ENCODE measurements around the gene PCSK5.

PCSK5 gene

DNA sequence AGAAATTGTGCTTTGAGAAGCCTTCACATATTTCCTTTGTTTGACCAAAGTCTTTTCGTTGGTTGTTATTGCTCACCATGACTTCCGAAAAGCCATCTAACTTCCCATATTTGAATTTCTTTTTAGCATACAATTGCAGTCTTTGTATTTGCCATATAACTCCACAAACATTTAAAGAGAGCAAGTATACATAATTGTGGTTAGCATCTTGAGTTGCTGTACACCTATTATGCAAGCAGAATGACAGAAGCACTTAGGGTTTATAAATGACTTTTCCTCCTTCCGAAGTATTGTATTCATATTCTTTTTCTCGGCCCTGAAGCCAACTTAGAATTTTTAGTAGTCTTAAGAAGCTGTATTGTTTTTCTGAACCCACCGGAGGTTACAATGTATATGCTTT lies 253.4 kb downstream of the PCSK5 start:
- peak in 2 of 4 experiments; percentile 16 to 38 for DNase-seq

DNA sequence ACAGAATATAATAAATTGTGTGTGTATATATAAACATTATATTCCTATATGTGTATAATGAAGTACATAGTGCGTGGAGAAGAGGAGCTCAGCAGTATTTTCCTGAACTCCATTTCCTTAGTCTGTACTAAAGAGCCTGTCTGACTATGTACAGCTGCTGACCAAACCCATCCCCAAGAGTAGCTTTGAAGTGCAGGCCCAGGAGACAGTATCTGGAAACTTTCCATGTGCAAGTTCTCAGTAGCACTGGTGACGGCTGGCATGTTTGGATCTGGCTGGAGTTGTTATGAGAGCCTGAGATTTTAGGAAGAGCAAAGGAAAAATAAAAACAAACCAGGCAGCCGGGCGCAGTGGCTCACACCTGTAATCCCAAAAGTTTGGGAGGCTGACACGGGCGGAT lies 259.5 kb downstream of the PCSK5 start:
- no peak for DNase-seq

DNA sequence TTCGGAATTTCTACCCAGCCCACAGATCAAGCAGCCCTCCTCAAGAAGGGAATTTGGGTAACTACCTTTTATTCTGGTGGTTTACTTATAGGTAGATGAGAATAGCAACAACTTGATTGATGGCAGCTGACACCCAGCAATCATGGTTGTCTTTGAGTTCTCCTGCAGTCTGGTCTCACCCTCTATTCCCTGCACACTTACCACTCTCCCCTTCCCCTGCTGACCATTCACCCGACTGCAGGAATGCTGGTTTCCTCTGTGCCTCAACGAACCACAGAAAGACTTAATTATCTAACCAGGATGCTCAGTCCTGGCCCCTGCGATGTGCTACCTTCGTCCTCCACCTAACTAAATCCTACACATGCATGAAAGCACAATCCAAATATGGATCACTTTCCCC lies 260.8 kb downstream of the PCSK5 start:
- DNase-seq = no peak

DNA sequence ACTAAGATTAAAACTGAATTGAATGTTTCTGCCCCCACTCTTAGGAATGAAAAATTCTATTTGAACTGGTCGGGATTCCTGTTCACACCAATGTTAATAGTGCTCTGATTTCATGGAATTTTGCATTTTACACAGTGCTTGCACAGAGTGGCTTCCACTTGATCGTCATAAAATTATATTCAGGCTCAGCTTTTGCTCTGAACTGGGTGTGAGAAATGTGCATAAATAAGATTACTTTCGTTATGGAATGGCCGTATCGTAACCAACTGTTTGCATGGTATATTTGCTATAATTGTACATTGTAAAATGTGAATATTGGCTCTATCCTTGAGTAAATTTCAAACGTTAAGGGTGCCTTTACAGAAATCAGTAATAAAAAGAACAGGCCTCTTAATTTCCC lies 262.9 kb downstream of the PCSK5 start:
- no peak for DNase-seq

DNA sequence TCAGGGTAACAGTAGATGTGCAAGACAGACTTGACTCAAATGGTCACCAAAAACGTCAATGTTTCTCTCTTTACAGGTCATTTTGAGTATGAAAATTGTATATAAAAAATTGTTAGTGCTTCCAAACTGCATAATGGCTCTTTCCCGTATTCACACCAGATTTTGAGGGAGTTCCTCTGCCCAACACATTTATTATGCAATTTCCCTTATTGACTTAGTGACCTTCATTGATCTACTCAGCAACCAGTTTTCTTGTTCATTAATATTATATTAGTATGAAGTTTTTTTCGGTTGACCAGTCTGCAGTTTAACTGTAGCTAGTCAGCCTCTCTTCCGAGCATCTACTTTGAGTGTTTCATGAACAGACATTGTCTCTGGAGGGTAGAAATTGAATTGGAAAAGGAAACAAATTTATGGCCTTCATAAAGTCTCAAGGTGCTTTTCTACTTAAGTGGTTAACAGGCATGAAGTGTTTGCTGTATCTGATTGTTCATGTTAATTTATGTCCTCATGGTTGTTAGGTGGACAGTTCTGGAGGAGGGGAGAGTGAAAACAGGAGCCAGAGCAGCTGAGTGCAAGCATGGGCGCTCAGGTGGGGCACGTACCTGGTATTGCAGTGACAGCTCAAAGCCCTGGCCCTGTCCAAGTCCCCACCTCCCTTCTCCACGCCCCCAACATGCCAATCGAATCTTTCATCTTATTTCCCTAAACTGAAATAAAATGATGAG lies 263.6 kb downstream of the PCSK5 start:
- no peak for DNase-seq

DNA sequence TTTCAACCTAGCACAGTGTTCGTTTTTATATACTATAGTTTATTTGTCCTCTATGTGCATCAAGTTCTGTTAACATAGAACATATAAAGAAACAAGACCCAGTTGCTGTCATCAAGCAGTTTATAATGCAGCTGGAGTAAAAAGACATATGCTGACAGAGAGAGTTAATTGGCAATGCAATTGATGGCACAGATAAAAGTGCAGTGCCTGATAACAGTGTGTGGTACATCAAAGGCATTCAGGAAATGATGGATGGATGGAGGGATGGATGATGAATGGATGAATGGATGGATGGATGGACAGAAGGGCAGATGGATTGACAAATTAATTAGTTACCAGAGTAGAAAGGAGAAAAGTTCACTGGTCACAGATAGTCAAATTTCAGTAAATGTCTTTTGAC lies 264.9 kb downstream of the PCSK5 start:
- DNase-seq = no peak

DNA sequence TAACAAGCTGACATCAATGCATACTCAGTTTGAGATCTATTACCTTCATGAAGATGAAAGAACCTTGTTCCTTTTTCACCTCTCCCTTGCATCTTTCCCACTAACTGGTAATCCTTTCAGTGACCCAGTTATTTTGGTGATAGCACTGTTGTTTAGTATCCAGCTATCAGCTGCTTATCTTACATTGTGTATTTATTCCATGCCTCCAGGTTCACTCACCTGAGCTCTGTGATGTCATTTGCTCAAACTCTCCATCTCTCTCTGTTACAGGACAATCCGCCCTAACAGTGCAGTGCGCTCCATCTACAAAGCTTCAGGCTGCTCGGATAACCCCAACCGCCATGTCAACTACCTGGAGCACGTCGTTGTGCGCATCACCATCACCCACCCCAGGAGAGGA lies 268.2 kb downstream of the PCSK5 start:
- DNase-seq = no peak

DNA sequence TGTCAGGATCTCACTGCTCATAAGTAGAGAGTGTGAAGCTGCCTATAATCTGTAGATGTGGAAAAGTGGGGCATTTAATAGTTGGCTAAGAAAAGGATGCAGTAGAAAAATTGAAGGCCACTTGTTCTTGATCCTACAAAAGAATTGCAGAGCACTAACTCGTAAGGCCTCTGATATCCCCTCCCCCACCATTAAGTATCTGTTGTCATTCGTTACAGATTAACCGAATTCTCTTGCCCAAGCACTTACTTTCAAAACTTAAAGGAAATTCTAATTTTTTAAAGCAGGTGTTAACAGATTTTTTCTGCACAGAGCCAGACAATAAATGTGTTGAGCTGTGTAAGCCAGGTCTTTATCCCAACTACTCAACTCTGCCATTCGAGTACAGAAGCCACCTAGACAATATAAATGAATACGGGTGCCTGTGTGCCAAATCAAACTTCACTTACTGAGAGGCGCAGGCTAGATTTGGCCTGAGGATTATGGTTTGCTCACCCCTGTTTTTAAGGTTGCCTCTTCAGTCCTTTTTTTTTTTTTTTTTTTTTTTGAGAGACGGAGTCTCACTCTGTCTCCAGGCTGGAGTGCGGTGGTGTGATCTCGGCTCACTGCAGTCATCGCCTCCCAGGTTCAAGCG lies 268.9 kb downstream of the PCSK5 start:
- DNase-seq = no peak

DNA sequence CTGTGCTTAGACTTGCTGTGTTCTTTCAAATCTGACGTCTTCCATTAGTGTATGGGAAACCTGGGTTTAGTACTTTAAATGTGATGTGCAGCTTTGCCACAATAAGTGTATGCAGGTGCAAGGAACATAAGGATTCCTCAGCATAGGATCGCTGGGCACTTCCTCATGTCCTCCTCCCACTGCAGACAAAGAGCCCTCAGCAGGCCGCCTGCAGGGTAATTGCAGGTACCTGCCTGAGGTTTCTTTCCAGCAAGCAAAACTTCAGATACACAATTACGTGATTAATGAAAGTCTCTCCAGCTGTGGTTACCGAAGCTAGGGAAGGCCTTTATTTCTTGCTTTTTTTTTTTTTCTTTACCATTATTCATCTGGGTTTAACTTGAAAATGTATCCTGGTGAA lies 270.6 kb downstream of the PCSK5 start:
- no peak for DNase-seq

DNA sequence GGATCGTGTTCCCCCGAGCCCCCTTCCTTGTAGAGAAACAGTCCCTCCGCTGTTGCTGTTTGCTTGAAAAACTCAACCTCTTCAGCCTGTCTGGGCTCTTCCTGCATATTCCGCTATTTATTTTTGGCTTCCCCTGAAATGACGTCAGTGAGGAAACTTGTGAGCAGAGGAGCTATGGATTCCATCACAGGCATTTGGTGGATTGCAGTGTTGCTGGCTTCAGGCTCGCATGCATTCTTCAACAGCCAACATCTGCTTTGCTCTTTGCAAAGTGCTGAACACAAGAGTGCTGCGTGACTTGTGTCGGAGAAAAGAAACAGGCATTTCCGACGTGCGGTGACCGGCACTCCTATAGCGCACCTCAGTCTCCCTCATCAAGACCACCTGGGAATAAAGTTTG lies 271.1 kb downstream of the PCSK5 start:
- DNase-seq = no peak

DNA sequence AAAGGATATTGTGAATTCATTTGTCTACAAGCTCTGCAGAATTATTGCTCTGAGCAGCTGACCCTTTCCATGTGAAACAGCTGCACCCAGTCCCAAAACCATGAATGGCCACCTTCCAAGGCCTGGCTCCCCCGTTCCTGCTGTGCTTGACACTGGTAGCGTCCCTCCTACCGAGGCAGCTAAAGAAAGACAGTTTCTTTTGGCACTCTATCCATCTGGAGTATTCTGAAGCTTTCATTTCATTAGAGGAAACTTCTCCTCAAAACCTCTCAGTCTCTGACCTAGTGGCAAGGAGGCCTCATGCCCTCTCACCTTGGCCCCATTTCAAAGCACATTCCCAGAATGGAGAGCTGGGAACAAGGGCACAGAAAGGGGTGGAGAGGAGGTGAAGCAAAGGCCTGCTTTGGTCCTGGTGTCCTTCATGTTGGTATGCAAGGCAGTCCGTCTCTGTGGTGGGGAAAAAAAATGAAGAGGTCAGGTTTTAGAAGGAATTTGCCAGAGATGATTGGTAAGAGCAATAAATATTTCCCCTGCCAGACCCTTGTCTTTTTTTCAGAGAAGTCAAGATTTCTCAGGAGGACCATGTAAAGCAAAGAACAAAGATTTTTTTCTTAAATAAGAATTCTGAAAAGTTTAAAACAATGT lies 271.7 kb downstream of the PCSK5 start:
- DNase-seq = no peak

DNA sequence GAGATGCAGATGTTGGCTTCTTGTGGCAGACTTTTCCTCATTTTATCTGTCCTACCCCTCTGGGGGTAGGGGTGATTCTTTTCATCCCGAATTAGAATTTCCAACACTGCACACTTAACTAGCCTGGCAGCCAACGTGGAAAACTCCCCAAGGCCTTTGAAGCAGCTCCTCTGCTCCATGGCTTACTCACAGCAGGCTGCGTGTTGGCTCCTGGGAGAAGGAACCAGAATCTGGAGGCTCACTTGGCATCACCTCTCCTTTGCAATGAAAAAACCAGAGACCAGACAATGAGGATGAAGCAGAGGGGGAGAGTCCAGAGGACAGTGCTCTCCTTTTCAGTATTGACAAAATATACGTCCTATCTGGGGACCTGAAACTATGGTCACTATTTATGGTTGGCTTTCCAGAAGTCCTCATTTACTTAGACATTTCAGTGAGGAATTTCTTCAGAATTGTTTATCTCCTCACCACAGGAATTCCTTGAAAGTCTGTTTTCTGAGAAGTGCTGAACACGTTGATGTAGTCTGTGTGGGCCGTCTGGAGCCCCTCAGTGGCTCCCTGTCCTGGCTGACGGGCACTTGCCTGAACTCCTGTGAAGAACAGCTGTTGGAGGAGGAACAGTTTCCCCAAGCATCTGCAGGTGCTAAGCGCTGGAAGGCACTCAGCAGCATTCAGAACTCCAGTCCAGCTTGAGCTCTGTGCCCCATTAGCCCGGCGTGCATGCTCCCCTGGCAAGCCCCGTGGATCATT lies 272.5 kb downstream of the PCSK5 start:
- DNase-seq = no peak

DNA sequence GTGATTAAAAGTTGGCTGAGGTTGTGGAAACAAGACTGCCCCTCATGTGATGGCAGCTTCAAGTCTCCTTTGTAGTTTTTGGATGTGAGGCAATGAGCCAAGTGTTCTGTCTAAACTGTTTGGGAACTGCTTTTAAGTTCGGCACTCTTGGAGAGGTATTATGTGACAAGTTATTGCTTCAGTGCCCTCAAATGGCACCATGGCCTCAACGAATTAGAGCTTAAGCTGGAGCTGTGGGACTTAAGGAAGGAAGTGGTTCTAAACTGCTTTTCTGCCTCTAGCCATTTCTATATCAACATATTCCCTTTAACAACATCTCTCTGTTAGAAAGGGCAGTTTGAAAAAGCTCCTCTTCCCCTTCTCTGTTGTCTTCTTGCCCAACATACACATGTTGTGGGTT lies 276.1 kb downstream of the PCSK5 start:
- DNase-seq = peak in 3 of 4 experiments; percentile 9 to 22 (median 22)

DNA sequence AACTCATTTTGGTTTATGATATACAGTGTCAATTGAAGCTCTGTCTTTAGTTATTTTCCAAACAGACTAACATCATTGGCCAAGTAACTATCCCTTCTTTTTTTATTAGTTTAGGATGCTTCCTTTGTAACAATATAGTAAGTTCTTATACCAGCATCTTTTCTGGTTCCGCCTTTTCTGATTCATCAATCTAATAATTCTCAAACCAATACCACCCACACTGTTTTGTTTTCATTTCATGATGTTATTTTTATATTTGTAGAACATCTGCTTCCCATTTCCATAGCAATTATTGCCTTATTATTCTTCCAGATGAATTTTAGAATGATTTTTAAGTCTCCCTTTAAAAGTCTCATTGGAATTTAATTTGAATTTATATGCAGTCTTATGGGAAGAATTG lies 285.7 kb downstream of the PCSK5 start:
- DNase-seq = no peak

DNA sequence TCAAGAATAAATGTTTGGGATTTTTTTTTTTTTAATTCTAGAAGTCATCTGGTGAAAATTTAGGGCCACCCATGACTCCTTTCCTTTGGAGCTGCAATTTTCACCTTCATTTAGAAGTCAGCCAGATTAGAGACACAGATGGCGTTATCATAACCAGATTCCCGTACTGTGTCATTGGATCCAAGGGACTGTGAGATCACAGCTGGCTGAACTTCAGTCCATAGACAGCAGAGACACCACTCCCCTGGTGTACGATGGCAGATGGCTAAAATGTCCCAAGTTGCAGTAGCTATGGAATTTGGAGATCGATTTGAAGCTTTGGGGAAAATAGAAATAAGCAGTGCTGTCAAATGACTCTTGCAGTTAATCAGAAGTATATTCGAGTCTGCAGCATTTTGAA lies 287.5 kb downstream of the PCSK5 start:
- no peak for DNase-seq

DNA sequence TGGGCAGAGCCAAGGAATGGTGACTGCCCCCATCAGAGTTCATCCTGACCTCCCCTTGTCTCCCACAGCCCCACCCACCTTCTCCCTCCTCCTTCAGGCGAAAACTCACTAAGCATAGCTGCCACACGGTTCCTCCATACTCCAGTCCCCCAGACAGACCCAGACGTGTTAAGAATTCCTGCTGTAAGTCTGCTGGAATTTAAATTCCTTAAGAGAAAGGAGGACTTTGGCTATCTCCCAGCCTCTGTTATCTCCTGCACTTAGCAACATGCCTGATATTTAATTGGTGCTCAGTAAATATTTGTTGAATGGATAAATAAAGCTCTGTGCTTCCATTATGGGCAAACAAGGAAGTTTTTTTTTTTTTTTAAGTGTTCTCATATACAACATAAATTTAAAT lies 290.1 kb downstream of the PCSK5 start:
- DNase-seq = no peak

DNA sequence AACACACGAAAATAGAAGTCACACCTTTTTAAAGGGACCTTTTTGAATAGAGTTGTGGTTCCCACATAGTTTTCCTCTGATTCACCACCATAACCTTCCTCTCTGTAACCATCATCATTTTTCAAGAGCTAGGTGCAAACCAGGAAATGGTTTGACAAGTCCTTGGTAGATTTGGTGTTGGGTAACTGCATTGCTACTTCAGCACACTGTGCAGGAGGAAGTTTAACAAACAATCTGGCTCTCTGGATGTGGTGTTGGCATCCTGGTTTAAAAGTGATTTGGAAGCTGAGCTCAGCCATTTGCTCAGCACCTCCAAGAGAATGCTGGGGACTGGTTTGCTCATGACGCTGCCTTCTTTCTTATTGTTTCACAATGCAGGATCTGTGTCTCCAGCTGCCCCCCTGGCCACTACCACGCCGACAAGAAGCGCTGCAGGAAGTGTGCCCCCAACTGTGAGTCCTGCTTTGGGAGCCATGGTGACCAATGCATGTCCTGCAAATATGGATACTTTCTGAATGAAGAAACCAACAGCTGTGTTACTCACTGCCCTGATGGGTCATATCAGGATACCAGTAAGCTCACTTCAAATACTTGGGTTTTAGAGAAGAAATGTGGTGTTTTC lies 290.7 kb downstream of the PCSK5 start:
- DNase-seq = peak in 3 of 4 experiments; percentile 1 to 12 (median 11)

DNA sequence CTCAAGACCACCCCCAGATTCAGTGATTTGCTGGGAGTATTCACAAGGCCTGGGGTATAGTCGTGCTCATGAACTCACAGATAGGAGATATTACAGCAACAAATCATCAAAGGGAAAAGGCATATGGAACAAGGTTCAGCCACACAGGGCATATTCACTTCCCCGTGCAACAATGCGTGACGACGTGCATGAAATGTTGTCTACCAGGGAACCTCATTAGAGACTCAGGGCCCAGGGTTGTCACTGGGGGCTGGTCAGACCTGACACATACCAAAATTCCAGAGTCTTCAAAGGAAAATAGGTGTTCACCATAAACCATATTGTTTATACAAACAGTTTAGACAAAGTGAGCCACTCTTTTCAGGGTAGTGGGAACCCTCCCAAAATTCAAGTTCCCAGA lies 291.3 kb downstream of the PCSK5 start:
- no peak for DNase-seq

DNA sequence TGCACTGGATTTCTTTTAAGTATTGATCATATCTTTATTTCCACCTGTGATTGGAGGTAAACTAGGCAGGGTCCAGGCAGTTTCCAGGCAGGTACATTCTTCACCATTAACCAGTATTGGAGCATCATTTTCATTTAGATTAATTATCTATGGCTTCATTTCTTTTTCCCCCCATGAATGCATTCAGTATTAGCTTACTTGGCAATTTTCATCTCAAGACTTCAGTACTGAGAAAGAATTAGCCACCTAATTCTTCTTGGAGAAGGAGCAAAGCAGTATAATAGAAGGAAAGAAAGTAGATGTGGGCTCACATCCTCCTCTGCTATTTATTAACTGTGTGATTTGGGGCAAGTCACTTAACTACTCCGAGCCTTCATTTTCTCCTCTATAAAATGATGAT lies 295.0 kb downstream of the PCSK5 start:
- DNase-seq = no peak

DNA sequence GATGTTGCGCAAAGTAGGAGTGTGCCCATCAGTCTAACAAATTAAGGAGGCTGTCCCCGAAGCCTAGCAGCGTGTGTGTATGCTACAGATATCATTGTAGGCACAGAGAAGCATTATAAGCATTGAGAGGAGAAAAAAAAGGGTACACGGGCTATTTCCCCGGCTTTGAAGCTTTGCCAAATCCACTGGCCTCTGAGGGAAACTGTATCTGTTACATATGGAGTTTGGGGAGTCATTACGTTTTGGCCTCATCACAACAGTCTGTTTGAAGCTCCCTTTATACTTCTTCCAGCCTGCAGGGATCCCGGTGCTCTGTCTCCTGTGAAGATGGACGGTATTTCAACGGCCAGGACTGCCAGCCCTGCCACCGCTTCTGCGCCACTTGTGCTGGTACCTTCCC lies 297.8 kb downstream of the PCSK5 start:
- no peak for DNase-seq

DNA sequence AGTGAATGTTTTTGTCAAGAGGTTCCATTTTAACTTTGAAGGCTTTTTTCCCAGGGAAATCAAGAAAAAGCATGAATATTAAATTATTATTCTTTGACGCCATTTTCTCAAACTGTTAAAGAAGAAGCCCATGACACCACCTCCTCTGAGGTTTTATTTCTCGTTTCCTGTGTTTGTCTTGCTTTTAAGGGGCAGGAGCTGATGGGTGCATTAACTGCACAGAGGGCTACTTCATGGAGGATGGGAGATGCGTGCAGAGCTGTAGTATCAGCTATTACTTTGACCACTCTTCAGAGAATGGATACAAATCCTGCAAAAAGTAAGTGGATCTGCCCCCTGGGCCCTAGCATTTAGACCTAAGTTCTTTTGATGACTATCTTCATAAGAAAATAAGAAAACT lies 298.4 kb downstream of the PCSK5 start:
- DNase-seq = no peak

DNA sequence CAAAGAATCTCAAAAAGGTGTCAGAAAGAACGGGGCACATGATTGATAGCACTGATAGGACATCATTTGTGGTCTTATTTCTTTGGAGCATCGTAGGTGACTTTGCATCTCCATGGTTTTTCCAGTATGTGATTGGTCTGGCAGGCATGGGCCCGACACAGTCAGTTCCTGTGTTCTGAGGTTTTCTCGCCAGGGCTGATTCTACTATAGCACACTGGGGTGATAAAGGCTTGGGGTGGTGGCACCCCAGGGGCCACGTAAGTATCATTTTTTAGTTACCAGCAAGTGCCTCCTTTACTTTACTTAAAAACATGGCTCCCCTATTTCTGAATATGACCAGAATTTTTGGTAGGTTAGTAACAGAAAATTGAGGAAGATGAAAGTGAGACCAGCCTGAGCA lies 301.0 kb downstream of the PCSK5 start:
- no peak for DNase-seq

DNA sequence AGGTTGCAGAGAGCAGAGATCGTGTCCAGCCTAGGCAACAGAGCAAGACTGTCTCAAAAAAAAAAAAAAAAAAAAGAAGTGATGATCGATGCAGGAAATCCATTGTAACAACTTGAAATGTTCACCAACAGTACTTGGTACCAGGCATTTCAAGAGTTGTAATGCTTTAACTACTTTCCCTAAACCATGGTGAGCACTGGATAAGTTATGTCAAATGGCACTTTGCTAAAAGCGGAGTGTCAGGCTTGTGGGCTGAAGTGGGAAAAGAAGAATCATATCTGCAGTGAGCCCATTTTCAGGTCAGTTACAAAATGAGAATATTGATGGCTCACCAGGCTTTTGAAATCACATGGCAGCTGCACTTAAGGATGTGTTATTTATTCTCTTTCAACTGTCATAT lies 301.5 kb downstream of the PCSK5 start:
- no peak for DNase-seq
